Measurements from ENCODE around the gene LHB.

DNA sequence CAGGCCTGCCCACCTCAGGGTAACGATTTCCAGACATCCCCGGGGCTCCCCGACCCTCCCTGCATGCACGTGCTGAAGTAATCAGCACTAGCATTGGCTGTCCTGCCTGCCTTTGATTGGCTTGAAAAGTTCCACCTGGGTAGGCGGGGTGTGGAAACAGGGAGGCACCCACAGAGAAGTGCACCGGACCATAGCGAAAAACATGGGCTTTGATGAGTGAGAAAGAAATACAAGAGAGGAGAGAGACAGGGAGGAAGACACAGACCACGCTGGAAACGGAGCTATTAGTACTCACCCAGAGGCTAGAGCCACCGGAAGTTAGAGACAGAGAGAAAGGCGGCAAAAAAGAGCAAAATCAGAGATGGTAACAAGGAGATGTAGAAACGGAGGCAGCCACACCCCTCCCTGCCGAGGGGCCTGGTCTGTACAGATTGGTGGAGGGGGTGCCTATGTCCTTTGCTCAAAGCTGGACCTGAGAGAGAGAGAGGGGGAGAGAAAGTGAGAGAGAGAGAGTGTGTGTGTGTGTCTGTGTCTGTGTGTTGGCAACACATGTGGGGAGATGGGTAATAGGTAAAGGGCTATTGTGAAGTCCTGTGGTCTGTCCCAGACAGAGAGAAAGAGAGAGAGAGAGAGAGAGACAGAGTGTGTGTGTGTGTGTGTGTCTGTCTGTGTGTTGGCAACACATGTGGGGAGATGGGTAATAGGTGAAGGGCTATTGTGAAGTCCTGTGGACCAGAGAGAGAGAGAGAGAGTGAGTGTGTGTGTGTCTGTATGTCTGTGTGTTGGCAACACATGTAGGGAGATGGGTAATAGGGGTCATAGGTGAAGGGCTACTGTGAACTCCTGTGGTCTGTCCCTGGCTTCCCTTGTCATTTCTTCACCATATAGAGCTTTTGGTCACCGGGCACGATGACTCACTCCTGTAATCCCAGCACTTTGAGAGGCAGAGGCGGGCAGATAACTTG, 4.3 kb upstream of the LHB start:
- TF ChIP-seq POLR2A (IDR thresholded peaks at IDR 0.05): no peak
- TF ChIP-seq, protein P1, sequence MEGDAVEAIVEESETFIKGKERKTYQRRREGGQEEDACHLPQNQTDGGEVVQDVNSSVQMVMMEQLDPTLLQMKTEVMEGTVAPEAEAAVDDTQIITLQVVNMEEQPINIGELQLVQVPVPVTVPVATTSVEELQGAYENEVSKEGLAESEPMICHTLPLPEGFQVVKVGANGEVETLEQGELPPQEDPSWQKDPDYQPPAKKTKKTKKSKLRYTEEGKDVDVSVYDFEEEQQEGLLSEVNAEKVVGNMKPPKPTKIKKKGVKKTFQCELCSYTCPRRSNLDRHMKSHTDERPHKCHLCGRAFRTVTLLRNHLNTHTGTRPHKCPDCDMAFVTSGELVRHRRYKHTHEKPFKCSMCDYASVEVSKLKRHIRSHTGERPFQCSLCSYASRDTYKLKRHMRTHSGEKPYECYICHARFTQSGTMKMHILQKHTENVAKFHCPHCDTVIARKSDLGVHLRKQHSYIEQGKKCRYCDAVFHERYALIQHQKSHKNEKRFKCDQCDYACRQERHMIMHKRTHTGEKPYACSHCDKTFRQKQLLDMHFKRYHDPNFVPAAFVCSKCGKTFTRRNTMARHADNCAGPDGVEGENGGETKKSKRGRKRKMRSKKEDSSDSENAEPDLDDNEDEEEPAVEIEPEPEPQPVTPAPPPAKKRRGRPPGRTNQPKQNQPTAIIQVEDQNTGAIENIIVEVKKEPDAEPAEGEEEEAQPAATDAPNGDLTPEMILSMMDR (IDR thresholded peaks at IDR 0.05): no peak
